ENCODE results near the gene FAM162A.

FAM162A gene

DNA sequence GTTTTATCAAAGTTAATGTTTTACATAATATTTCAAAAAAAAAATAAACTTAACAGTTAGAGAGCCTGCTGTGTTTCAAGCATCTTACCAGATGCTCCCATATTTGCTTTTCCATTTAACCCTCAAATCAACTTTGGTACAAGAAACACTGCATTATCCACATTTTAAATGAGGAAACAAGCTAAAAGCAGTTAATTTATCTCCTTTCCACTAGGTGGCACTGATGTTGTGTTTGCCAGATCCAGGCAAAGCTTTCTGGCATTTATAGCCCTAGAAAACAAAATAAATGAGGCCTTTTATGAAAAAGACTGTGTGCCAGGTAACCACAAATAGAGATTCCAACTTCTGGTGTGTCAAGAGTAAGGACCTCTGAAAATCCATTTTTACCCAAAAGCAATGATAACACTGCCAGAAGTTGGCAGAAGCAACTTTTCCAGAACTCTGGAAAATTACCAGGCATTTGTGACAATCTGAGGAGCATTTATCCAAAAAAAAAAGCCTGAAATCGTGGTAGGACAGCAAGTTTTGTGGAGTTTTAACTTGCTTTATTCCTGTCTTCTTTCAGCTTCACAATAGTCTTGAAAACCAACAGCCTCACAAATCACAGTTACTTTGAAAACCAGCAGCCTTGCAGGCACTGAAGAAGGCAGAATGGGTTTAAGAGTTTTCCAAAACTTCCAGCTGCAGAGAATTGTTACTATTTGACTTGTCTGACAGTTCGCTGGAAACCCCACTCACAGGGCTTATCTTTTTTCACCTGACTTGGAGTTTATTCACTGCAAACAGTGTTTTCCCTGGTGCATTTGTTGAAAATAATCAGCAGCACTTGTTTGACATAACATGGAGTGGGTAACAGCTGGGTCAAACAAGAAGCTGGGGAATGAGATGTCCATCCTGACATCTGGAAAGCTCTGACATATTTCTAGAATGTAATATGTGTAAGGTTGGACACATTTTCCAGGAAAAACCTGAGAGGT lies 9.2 kb downstream of the FAM162A start:
- Histone ChIP-seq H3K36me3 (ENCODE audit: control insufficient read depth, insufficient read depth, low read length) (no peaks in the 10 kb centered on the region), H3K4me3 (ENCODE audit: low read length) (no peak overlapping the region), H3K4me2 (ENCODE audit: low read length) (no peak overlapping the region), H2BK5ac (ENCODE audit: low read length) (no peak overlapping the region), H3K27me3 (ENCODE audit: insufficient read depth, low read length, poor library complexity) (no peaks in the 10 kb centered on the region), H3K79me2 (ENCODE audit: control insufficient read depth, insufficient read depth, low read length) (no peaks in the 10 kb centered on the region), H3K9ac (ENCODE audit: low read length) (no peak overlapping the region), H3K18ac (ENCODE audit: low read length) (no peak overlapping the region), H4K5ac (ENCODE audit: low read length) (no peak overlapping the region), H2BK15ac (replicated peaks; ENCODE audit: low read depth) (no peak overlapping the region), H3K79me1 (ENCODE audit: low read length) (no peaks in the 10 kb centered on the region), H2BK120ac (ENCODE audit: low read depth, low read length) (no peak overlapping the region), H3K27ac (ENCODE audit: low read depth, low read length) (no peak overlapping the region), H3K4me1 (ENCODE audit: control insufficient read depth, low read depth, low read length) (no peaks in the 10 kb centered on the region), H3K4ac (ENCODE audit: low read depth, low read length) (no peak overlapping the region), H4K8ac (ENCODE audit: low read depth, low read length) (no peak overlapping the region), H3K56ac (ENCODE audit: low read length) (no peak overlapping the region), H3K23ac (ENCODE audit: low read length) (no peak overlapping the region), H2AK5ac (ENCODE audit: low read length) (no peak overlapping the region)
- no CpG with 5 or more reads among the region's 2 CpGs for WGBS (ENCODE audit: extremely low coverage, insufficient coverage, low lambda C conversion rate)
- peak; percentile 55 for DNase-seq

DNA sequence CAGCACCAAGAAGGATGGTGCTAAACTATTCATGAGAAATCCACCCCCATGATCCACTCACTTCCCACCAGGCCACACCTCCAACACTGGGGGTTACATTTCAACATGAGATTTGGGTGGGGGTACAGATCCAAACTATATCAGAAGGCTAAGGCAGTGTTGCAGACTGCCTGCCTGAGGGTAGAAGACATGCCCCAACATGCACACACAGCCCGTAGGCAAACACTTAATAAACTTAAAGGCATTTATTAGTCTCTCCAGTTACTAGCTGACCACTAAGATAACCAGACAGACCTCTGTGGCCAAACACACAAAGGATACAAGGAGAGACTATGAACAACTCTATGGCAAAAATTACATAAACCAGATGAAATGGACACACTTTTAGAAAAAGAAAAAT lies 10.2 kb downstream of the FAM162A start:
- Histone ChIP-seq H2AK5ac (ENCODE audit: low read length) (no peak overlapping the region), H2BK120ac (ENCODE audit: low read depth, low read length) (no peak overlapping the region)

GRCh38 chr3:122395582-122395981 lies 11.6 kb downstream of the FAM162A start:
- no peak overlapping the region for H3K4ac ChIP-seq (ENCODE audit: low read depth, low read length)
- H4K5ac ChIP-seq (ENCODE audit: low read length), result no peak overlapping the region
- no peak overlapping the region for H2AK5ac ChIP-seq (ENCODE audit: low read length)
- H3K27me3 ChIP-seq (ENCODE audit: insufficient read depth, low read length, poor library complexity), result no peaks in the 10 kb centered on the region
- no peak overlapping the region for H2BK120ac ChIP-seq (ENCODE audit: low read depth, low read length)
- H3K4me1 ChIP-seq (ENCODE audit: control insufficient read depth, low read depth, low read length), result no peaks in the 10 kb centered on the region
- H3K79me1 ChIP-seq (ENCODE audit: low read length), result no peaks in the 10 kb centered on the region
- DNase-seq, result no peak
- no peak overlapping the region for H3K23ac ChIP-seq (ENCODE audit: low read length)
- H3K56ac ChIP-seq (ENCODE audit: low read length), result no peak overlapping the region
- no peaks in the 10 kb centered on the region for H3K79me2 ChIP-seq (ENCODE audit: control insufficient read depth, insufficient read depth, low read length)
- H3K4me2 ChIP-seq (ENCODE audit: low read length), result no peak overlapping the region
- H3K18ac ChIP-seq (ENCODE audit: low read length), result no peak overlapping the region
- no peak overlapping the region for H3K9ac ChIP-seq (ENCODE audit: low read length)
- no CpG with 5 or more reads among the region's 3 CpGs for WGBS (ENCODE audit: extremely low coverage, insufficient coverage, low lambda C conversion rate)
- H3K36me3 ChIP-seq (ENCODE audit: control insufficient read depth, insufficient read depth, low read length), result no peaks in the 10 kb centered on the region
- no peak overlapping the region for H3K4me3 ChIP-seq (ENCODE audit: low read length)
- no peak overlapping the region for H2BK15ac ChIP-seq (replicated peaks; ENCODE audit: low read depth)
- H2BK5ac ChIP-seq (ENCODE audit: low read length), result no peak overlapping the region
- H3K27ac ChIP-seq (ENCODE audit: low read depth, low read length), result no peak overlapping the region
- no peak overlapping the region for H4K8ac ChIP-seq (ENCODE audit: low read depth, low read length)

More for the DNA sequence above, 10.2 kb downstream of the FAM162A start:
- Histone ChIP-seq H3K36me3 (ENCODE audit: control insufficient read depth, insufficient read depth, low read length) (no peaks in the 10 kb centered on the region), H3K27ac (ENCODE audit: low read depth, low read length) (no peak overlapping the region), H4K5ac (ENCODE audit: low read length) (no peak overlapping the region), H3K79me2 (ENCODE audit: control insufficient read depth, insufficient read depth, low read length) (no peaks in the 10 kb centered on the region), H3K4me2 (ENCODE audit: low read length) (no peak overlapping the region), H3K27me3 (ENCODE audit: insufficient read depth, low read length, poor library complexity) (no peaks in the 10 kb centered on the region), H3K9ac (ENCODE audit: low read length) (no peak overlapping the region), H3K4ac (ENCODE audit: low read depth, low read length) (no peak overlapping the region), H3K4me3 (ENCODE audit: low read length) (no peak overlapping the region), H3K56ac (ENCODE audit: low read length) (no peak overlapping the region), H3K4me1 (ENCODE audit: control insufficient read depth, low read depth, low read length) (no peaks in the 10 kb centered on the region), H2BK15ac (replicated peaks; ENCODE audit: low read depth) (no peak overlapping the region), H3K79me1 (ENCODE audit: low read length) (no peaks in the 10 kb centered on the region), H2BK5ac (ENCODE audit: low read length) (no peak overlapping the region), H4K8ac (ENCODE audit: low read depth, low read length) (no peak overlapping the region), H3K23ac (ENCODE audit: low read length) (peak overlapping the region; percentile 24), H3K18ac (ENCODE audit: low read length) (no peak overlapping the region)
- no peak for DNase-seq
- WGBS (ENCODE audit: extremely low coverage, insufficient coverage, low lambda C conversion rate), result no CpG with 5 or more reads among the region's 1 CpG

- no peaks in the 10 kb centered on the region for H3K4me1 ChIP-seq (ENCODE audit: control insufficient read depth, low read depth, low read length)
- no peak for DNase-seq
- H3K18ac ChIP-seq (ENCODE audit: low read length), result no peak overlapping the region
- no peak overlapping the region for H3K9ac ChIP-seq (ENCODE audit: low read length)
- H4K8ac ChIP-seq (ENCODE audit: low read depth, low read length), result no peak overlapping the region
- H3K27ac ChIP-seq (ENCODE audit: low read depth, low read length), result no peak overlapping the region
- no peak overlapping the region for H3K4me3 ChIP-seq (ENCODE audit: low read length)
- H3K56ac ChIP-seq (ENCODE audit: low read length), result no peak overlapping the region
- no peak overlapping the region for H2AK5ac ChIP-seq (ENCODE audit: low read length)
- no peak overlapping the region for H3K4ac ChIP-seq (ENCODE audit: low read depth, low read length)
- H2BK5ac ChIP-seq (ENCODE audit: low read length), result no peak overlapping the region
- H2BK15ac ChIP-seq (replicated peaks; ENCODE audit: low read depth), result no peak overlapping the region
- H3K79me1 ChIP-seq (ENCODE audit: low read length), result no peaks in the 10 kb centered on the region
- H3K36me3 ChIP-seq (ENCODE audit: control insufficient read depth, insufficient read depth, low read length), result no peaks in the 10 kb centered on the region
- H3K23ac ChIP-seq (ENCODE audit: low read length), result no peak overlapping the region
- no peaks in the 10 kb centered on the region for H3K27me3 ChIP-seq (ENCODE audit: insufficient read depth, low read length, poor library complexity)
- no peak overlapping the region for H4K5ac ChIP-seq (ENCODE audit: low read length)
- H3K4me2 ChIP-seq (ENCODE audit: low read length), result no peak overlapping the region
- no peaks in the 10 kb centered on the region for H3K79me2 ChIP-seq (ENCODE audit: control insufficient read depth, insufficient read depth, low read length)
- no peak overlapping the region for H2BK120ac ChIP-seq (ENCODE audit: low read depth, low read length)
These were observed 12.5 kb downstream of the FAM162A start for GRCh38 chr3:122396511-122396910.

GRCh38 chr3:122397201-122397600 lies 13.2 kb downstream of the FAM162A start:
- Histone ChIP-seq H2AK5ac (ENCODE audit: low read length) (no peak overlapping the region), H3K36me3 (ENCODE audit: control insufficient read depth, insufficient read depth, low read length) (no peaks in the 10 kb centered on the region), H3K56ac (ENCODE audit: low read length) (no peak overlapping the region), H3K18ac (ENCODE audit: low read length) (no peak overlapping the region), H3K79me2 (ENCODE audit: control insufficient read depth, insufficient read depth, low read length) (no peaks in the 10 kb centered on the region), H3K4me2 (ENCODE audit: low read length) (no peak overlapping the region), H4K5ac (ENCODE audit: low read length) (no peak overlapping the region), H3K4me1 (ENCODE audit: control insufficient read depth, low read depth, low read length) (no peaks in the 10 kb centered on the region), H3K27ac (ENCODE audit: low read depth, low read length) (no peak overlapping the region), H3K79me1 (ENCODE audit: low read length) (no peaks in the 10 kb centered on the region), H4K8ac (ENCODE audit: low read depth, low read length) (no peak overlapping the region), H3K4me3 (ENCODE audit: low read length) (no peak overlapping the region), H3K23ac (ENCODE audit: low read length) (no peak overlapping the region), H3K4ac (ENCODE audit: low read depth, low read length) (no peak overlapping the region), H2BK5ac (ENCODE audit: low read length) (no peak overlapping the region), H2BK15ac (replicated peaks; ENCODE audit: low read depth) (no peak overlapping the region), H3K27me3 (ENCODE audit: insufficient read depth, low read length, poor library complexity) (no peaks in the 10 kb centered on the region), H3K9ac (ENCODE audit: low read length) (no peak overlapping the region), H2BK120ac (ENCODE audit: low read depth, low read length) (no peak overlapping the region)
- WGBS (ENCODE audit: extremely low coverage, insufficient coverage, low lambda C conversion rate), result no CpG with 5 or more reads among the region's 1 CpG
- DNase-seq, result no peak

DNA sequence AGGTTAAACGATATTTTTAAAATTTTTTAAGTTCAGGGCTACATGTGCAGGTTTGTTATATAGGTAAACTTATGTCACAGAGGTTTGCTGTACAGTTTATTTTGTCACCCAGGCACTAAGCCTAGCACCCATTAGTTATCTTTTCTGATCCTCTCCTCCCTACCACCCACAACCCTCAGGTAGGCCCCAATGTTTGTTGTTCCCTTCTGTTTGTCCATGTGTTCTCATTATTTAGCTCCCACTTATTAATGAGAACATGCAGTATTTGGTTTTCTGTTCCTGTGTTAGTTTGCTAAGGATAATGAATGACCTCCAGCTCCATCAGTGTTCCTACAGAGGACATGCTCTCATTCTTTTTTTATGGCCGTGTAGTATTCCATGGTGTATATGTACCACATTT lies 14.9 kb downstream of the FAM162A start:
- H3K4me1 ChIP-seq (ENCODE audit: control insufficient read depth, low read depth, low read length), result no peaks in the 10 kb centered on the region
- H2BK5ac ChIP-seq (ENCODE audit: low read length), result no peak overlapping the region
- H3K27ac ChIP-seq (ENCODE audit: low read depth, low read length), result no peak overlapping the region
- H3K27me3 ChIP-seq (ENCODE audit: insufficient read depth, low read length, poor library complexity), result no peaks in the 10 kb centered on the region
- no peak overlapping the region for H2AK5ac ChIP-seq (ENCODE audit: low read length)
- no peak overlapping the region for H2BK15ac ChIP-seq (replicated peaks; ENCODE audit: low read depth)
- no peaks in the 10 kb centered on the region for H3K79me2 ChIP-seq (ENCODE audit: control insufficient read depth, insufficient read depth, low read length)
- no peak overlapping the region for H3K9ac ChIP-seq (ENCODE audit: low read length)
- H3K56ac ChIP-seq (ENCODE audit: low read length), result no peak overlapping the region
- no peak overlapping the region for H3K4me2 ChIP-seq (ENCODE audit: low read length)
- H3K79me1 ChIP-seq (ENCODE audit: low read length), result no peaks in the 10 kb centered on the region
- H3K4me3 ChIP-seq (ENCODE audit: low read length), result no peak overlapping the region
- H4K8ac ChIP-seq (ENCODE audit: low read depth, low read length), result no peak overlapping the region
- no peak for DNase-seq
- 100% methylated on average over 1 of the region's 2 CpGs for WGBS (ENCODE audit: extremely low coverage, insufficient coverage, low lambda C conversion rate)
- H2BK120ac ChIP-seq (ENCODE audit: low read depth, low read length), result no peak overlapping the region
- no peak overlapping the region for H4K5ac ChIP-seq (ENCODE audit: low read length)
- no peaks in the 10 kb centered on the region for H3K36me3 ChIP-seq (ENCODE audit: control insufficient read depth, insufficient read depth, low read length)
- H3K23ac ChIP-seq (ENCODE audit: low read length), result no peak overlapping the region
- no peak overlapping the region for H3K18ac ChIP-seq (ENCODE audit: low read length)
- H3K4ac ChIP-seq (ENCODE audit: low read depth, low read length), result no peak overlapping the region
